K562 (cell line): ENCODE measurements around the gene LHCGR. TPM values are rescaled to one million over a fixed set of nuclear protein-coding genes. Genes with fewer than 3 reads are reported as not detected.

Source experiments
- ATAC-seq: fragments of 200-7000 bp; cut with Tn5 transposase; 3 replicates; pipeline ENCODE4 v1.9.1; 2020; ENCODE audit warnings: moderate library complexity
- BruUV-seq: library from RNA; stranded (reverse); fragments of 400-500 nt; replicated peaks from 2 replicates; lab custom pipeline; 2021; lab: Mats Ljungman, UMichigan
- CTCF ChIA-PET: fragments of 300-600 bp; formaldehyde crosslinking; extraction: SDS; loops from one replicate; lab custom pipeline; 2021; ENCODE audit warnings: low intra/inter-chr PET ratio; lab: Yijun Ruan, JAX
- POLR2A ChIA-PET: fragments of 300-600, 350-650 bp; sonication (Branson Sonifier 250); formaldehyde crosslinking; extraction: SDS; loops from one replicate; lab custom pipeline; 2021; ENCODE audit warnings: antibody characterized with exemption, inconsistent platforms; lab: Yijun Ruan, JAX
- DNase-seq, 4 experiments: peaks; one replicate each; pipeline versions ENCODE4 v3.0.0 to v3.0.0-alpha.2; 2011 to 2018; ENCODE audit warnings: low spot score in 3 of 4, mixed read lengths in 3 of 4; ENCODE audit errors: extremely low read depth in 1 of 4
- FAIRE-seq: peaks from 2 replicates; lab custom pipeline; 2011; peaks lifted over from hg19 to GRCh38; lab: Jason Lieb, UNC
- H2AFZ ChIP-seq: 2 replicates; pipeline ENCODE4 v1.6.0; 2011; ENCODE audit warnings: low read depth, low read length, control low read depth, inconsistent platforms
- H3K27ac ChIP-seq: fragments of 200-600 bp; 3 replicates; pipeline ENCODE4 v1.8.0; 2011; ENCODE audit warnings: low read depth, mild to moderate bottlenecking, control low read depth, inconsistent platforms, low read length, moderate library complexity, mixed read lengths; ENCODE audit errors: extremely low read depth
- H3K27me3 ChIP-seq, 2 experiments: fragments of 300-600 bp in 1 of 2; 2 replicates in 1 of 2; 3 replicates in 1 of 2; pipeline versions ENCODE4 v1.6.0 to v1.8.0; 2011; ENCODE audit warnings: inconsistent platforms in 2 of 2, low read length in 2 of 2, mild to moderate bottlenecking in 1 of 2, mixed read lengths in 1 of 2, moderate library complexity in 1 of 2; ENCODE audit not compliant: control insufficient read depth in 2 of 2, insufficient read depth in 2 of 2
- H3K36me3 ChIP-seq: fragments of 300-600 bp; 3 replicates; pipeline ENCODE4 v1.8.0; 2011; ENCODE audit warnings: mild to moderate bottlenecking, low read length, inconsistent platforms; ENCODE audit not compliant: control insufficient read depth, insufficient read depth
- H3K4me1 ChIP-seq, 2 experiments: fragments of 200-600 bp in 1 of 2; replicated peaks in 1 of 2; 2 replicates in 1 of 2; 3 replicates in 1 of 2; pipeline versions ENCODE4 v1.5.1 to v1.8.0; 2011; ENCODE audit warnings: inconsistent platforms in 2 of 2, low read length in 2 of 2, mild to moderate bottlenecking in 1 of 2, mixed read lengths in 1 of 2, moderate library complexity in 1 of 2; ENCODE audit not compliant: control insufficient read depth in 2 of 2, insufficient read depth in 2 of 2
- H3K4me2 ChIP-seq: 2 replicates; pipeline ENCODE4 v1.6.1; 2011; ENCODE audit warnings: low read length, control low read depth, inconsistent platforms, mixed read lengths; ENCODE audit not compliant: insufficient read depth
- H3K4me3 ChIP-seq: fragments of 200-600 bp; sonication (generic), shearing (Covaris generic); 2 replicates; pipeline ENCODE4 v1.5.1; 2016; ENCODE audit warnings: control low read depth, inconsistent platforms
- H3K79me2 ChIP-seq: fragments of 200-600 bp; 3 replicates; pipeline ENCODE4 v1.8.0; 2011; ENCODE audit warnings: low read length, inconsistent platforms; ENCODE audit not compliant: control insufficient read depth, insufficient read depth
- H3K9ac ChIP-seq, 2 experiments: 2 replicates each; pipeline versions ENCODE4 v1.6.0 to v1.6.1; 2011; ENCODE audit warnings: low read depth in 2 of 2, low read length in 2 of 2, control low read depth in 1 of 2, inconsistent platforms in 1 of 2, mild to moderate bottlenecking in 1 of 2, mixed read lengths in 1 of 2; ENCODE audit not compliant: insufficient read depth in 1 of 2
- H3K9me1 ChIP-seq: one replicate; pipeline ENCODE4 v1.6.0; 2011; ENCODE audit warnings: inconsistent platforms, mild to moderate bottlenecking, low read length, moderate library complexity; ENCODE audit not compliant: control insufficient read depth, insufficient read depth
- H3K9me3 ChIP-seq: replicated peaks from 2 replicates; pipeline ENCODE4 v1.5.1; 2011; ENCODE audit warnings: low read depth, low read length, inconsistent platforms; ENCODE audit not compliant: control insufficient read depth, insufficient read depth
- H4K20me1 ChIP-seq: replicated peaks from 2 replicates; pipeline ENCODE4 v1.6.1; 2011; ENCODE audit warnings: low read length, inconsistent platforms, mixed read lengths; ENCODE audit not compliant: control insufficient read depth, insufficient read depth
- KDM1A ChIP-seq, 2 experiments: fragments of 450-650 bp; IDR thresholded peaks; 2 replicates each; pipeline ENCODE4 v1.6.1; 2016; ENCODE audit warnings: mild to moderate bottlenecking in 2 of 2
- REST ChIP-seq, 2 experiments: fragments of 450-650 bp; formaldehyde crosslinking in 1 of 2; IDR thresholded peaks; 2 replicates each; pipeline versions ENCODE4 v1.4.0 to v1.6.1; 2014 to 2020; ENCODE audit warnings: mild to moderate bottlenecking in 2 of 2, borderline replicate concordance in 1 of 2, low read depth in 1 of 2
- TAF15 ChIP-seq: fragments of 200-400 bp; formaldehyde crosslinking; IDR thresholded peaks from 2 replicates; pipeline ENCODE4 v1.6.1; 2017; ENCODE audit warnings: mild to moderate bottlenecking, low read depth, low read length, moderate library complexity
- ZBTB11 ChIP-seq, 3 experiments: fragments of 200-800 bp in 1 of 3; fragments of 250-450 bp in 1 of 3; fragments of 450-650 bp in 1 of 3; sonication (Bioruptor Pico) in 1 of 3; sonication (Bioruptor generic) in 1 of 3; formaldehyde crosslinking in 1 of 3; IDR thresholded peaks; 2 replicates each; pipeline versions ENCODE4 v1.6.1 to v1.8.0; 2016 to 2022; ENCODE audit warnings: mild to moderate bottlenecking in 2 of 3, missing genetic modification characterization in 2 of 3, missing compliant biosample characterization in 1 of 3, moderate library complexity in 1 of 3
- ZNF445 ChIP-seq: fragments of 250-450 bp; sonication (Bioruptor Pico); IDR thresholded peaks from 2 replicates; pipeline ENCODE4 v1.4.0; 2020; ENCODE audit warnings: low read depth, mild to moderate bottlenecking, moderate library complexity
- WGBS: fragments of 100-300 bp; shearing (Covaris generic); methylation state at CpG from one replicate; pipeline ENCODE4 v1.1.6; 2016; ENCODE audit warnings: low coverage, mixed read lengths; ENCODE audit not compliant: insufficient coverage; ENCODE audit errors: missing lambda C conversion rate; 5-methylcytosine and 5-hydroxymethylcytosine counted together
- in situ Hi-C: fragments of 300-500 bp; cut with MboI; formaldehyde crosslinking; loops from 4 replicates; pipeline ENCODE4 v1.15.0; 2018; ENCODE audit warnings: inconsistent platforms, mixed read lengths
- intact Hi-C: fragments of 100-400 bp; cut with micrococcal nuclease; formaldehyde crosslinking; loops from 2 replicates; pipeline ENCODE4 v1.14.2; 2022
- polyA plus RNA-seq, 8 experiments: library from polyadenylated mRNA; depleted of rRNA in 4 of 8; stranded (reverse) in 5 of 8; unstranded in 3 of 8; fragments of >200 nt; fragmentation: Nextera tagmentation in 2 of 8; fragmentation: Illumina TruSeq in 1 of 8; extraction: Ambion mirVana in 2 of 8; extraction: Trizol in 1 of 8; gene quantifications; 2 replicates each; pipeline versions ENCODE4 v1.2.1 to v1.2.3, GENCODE V29; 2011 to 2014; ENCODE audit warnings: inconsistent platforms in 1 of 8, missing spikeins in 1 of 8
- total RNA-seq, 7 experiments: library from RNA; depleted of rRNA in 6 of 7; stranded (reverse); fragments of >200 nt in 6 of 7; fragmentation: Illumina TruSeq in 2 of 7; extraction: Trizol in 2 of 7; gene quantifications; 2 replicates each; pipeline versions ENCODE4 v1.2.1 to v1.2.3, GENCODE V29; 2011 to 2021; ENCODE audit warnings: low replicate concordance in 1 of 7
- TF ChIP-seq, protein P1 (sequence below): fragments of 250-450 bp; sonication (Bioruptor Pico); IDR thresholded peaks from 2 replicates; pipeline ENCODE4 v1.8.0; 2021; ENCODE audit warnings: borderline replicate concordance, mild to moderate bottlenecking, moderate library complexity; ENCODE audit not compliant: poor library complexity, severe bottlenecking

Gene LHCGR
- total and polyA plus RNA-seq, 9 of the 15 experiments (the other 6 are each of a cell fraction or from before 2014, with no cell fraction given) = not detected

GRCh38 chr2:48724278-48724677, 31.2 kb downstream of the LHCGR start:
- ATAC-seq (no peak), FAIRE-seq (no peak), DNase-seq (no peak)
- Histone ChIP-seq H3K27me3 (no peaks in the 10 kb centered on the region), H3K9ac (no peak overlapping the region), H3K4me1 (peaks cover 0 to 3% of the 10 kb centered on the region in 2 experiments; a peak in 1 of 5 replicates), H3K9me3 (no peaks in the 10 kb centered on the region), H3K79me2 (no peaks in the 10 kb centered on the region), H3K9me1 (no peaks in the 10 kb centered on the region), H3K36me3 (no peaks in the 10 kb centered on the region), H2AFZ (no peak overlapping the region), H3K4me3 (no peak overlapping the region), H3K27ac (no peak overlapping the region), H4K20me1 (no peaks in the 10 kb centered on the region), H3K4me2 (no peak overlapping the region)
- BruUV-seq = no TSS peak
- in situ Hi-C loops = no loop called here
- TF ChIP-seq, protein P1, sequence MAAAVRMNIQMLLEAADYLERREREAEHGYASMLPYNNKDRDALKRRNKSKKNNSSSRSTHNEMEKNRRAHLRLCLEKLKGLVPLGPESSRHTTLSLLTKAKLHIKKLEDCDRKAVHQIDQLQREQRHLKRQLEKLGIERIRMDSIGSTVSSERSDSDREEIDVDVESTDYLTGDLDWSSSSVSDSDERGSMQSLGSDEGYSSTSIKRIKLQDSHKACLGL (CRISPR knock-in tag) = no peak
- TF ChIP-seq REST (IDR thresholded peaks at IDR 0.05; ENCODE audit: borderline replicate concordance) = no peak
- TF ChIP-seq REST (CRISPR knock-in tag; IDR thresholded peaks at IDR 0.05; ENCODE audit: low read depth) = no peak
- TF ChIP-seq ZNF445 (CRISPR knock-in tag) = no peak
- TF ChIP-seq ZBTB11 (CRISPR knock-in tag; IDR thresholded peaks at IDR 0.05) = no peak
- TF ChIP-seq KDM1A (IDR thresholded peaks at IDR 0.05) = no peak
- no peak for TF ChIP-seq TAF15
- POLR2A ChIA-PET = interaction anchor here (1.6 kb wide), 1 partner anchor 8 kb away, joined by 3 read pairs; no protein-coding TSS in a partner anchor
- WGBS = 0% methylated on average over 2 of the region's 2 CpGs
- intact Hi-C loops = no loop called here
- CTCF ChIA-PET = no interaction called here
